Testis (tissue), 3 donors: ENCODE results near the gene PTCH2. TPM values are rescaled to one million over a fixed set of nuclear protein-coding genes. Genes with fewer than 3 reads are reported as not detected.

Experiments used
- DNase-seq: peaks from one replicate; pipeline ENCODE4 v3.0.0-alpha.2; 2019
- H3K27ac ChIP-seq, 2 donors: fragments of 200-600 bp; sonication (generic); one replicate each; pipeline ENCODE4 v1.5.1; 2019
- H3K27me3 ChIP-seq: fragments of 200-600 bp; sonication (generic); one replicate; pipeline ENCODE4 v1.5.1; 2019
- H3K36me3 ChIP-seq: fragments of 200-600 bp; sonication (generic); one replicate; pipeline ENCODE4 v1.5.1; 2017; ENCODE audit warnings: low read depth; ENCODE audit errors: missing control alignments
- H3K4me1 ChIP-seq: fragments of 200-600 bp; sonication (generic); one replicate; pipeline ENCODE4 v1.5.1; 2019
- H3K4me3 ChIP-seq, 2 donors: fragments of 200-600 bp; sonication (generic); one replicate each; pipeline ENCODE4 v1.5.1; 2017 to 2019
- H3K9me3 ChIP-seq: fragments of 200-600 bp; sonication (generic); one replicate; pipeline ENCODE4 v1.5.1; 2017
- CTCF ChIP-seq, 3 experiments: fragments of 450-650 bp in 2 of 3; fragments of 200-600 bp in 1 of 3; sonication (generic) in 1 of 3; IDR thresholded peaks; one replicate each; pipeline ENCODE4 v1.5.1; 2016 to 2019; ENCODE audit warnings: antibody characterized with exemption in 3 of 3, mild to moderate bottlenecking in 2 of 3, moderate library complexity in 1 of 3
- POLR2A ChIP-seq: fragments of 450-650 bp; IDR thresholded peaks from one replicate; pipeline ENCODE4 v1.6.1; 2017; ENCODE audit warnings: antibody characterized with exemption, mild to moderate bottlenecking, moderate library complexity
- WGBS, 2 donors: methylation state at CpG; one replicate each; pipeline ENCODE4 v1.1.5; 2018; 5-methylcytosine and 5-hydroxymethylcytosine counted together
- intact Hi-C: fragments of 100-400 bp; cut with DNase I; formaldehyde crosslinking; loops from one replicate; pipeline ENCODE4 v1.15.1; 2023; ENCODE audit warnings: low total_unique reads
- polyA plus RNA-seq: library from polyadenylated mRNA; stranded (reverse); fragments of 350-450 nt; fragmentation: Illumina TruSeq; extraction: RNeasy Lipid Tissue Mini Kit (QIAGEN cat#74804); gene quantifications from one replicate; pipeline ENCODE4 v1.2.3, GENCODE V29; 2014; ENCODE audit warnings: low read depth, low replicate concordance; ENCODE audit not compliant: insufficient read depth
- total RNA-seq, 2 donors: library from RNA; depleted of rRNA; stranded (reverse); fragments of >200 nt; gene quantifications; one replicate each; pipeline ENCODE4 v1.2.3, GENCODE V29; 2016

The PTCH2 gene
- total and polyA plus RNA-seq, 3 donors from 2014 or later: 15.2 to 47.8 (median 36.8) TPM

- Histone ChIP-seq H3K36me3 (no peaks in the 10 kb centered on the region), H3K27ac (peak overlapping the region; percentile 57 to 60)
- 43 to 53% methylated on average over 1 of the region's 1 CpG for WGBS, 2 donors
Measured at GRCh38 chr1:44860891-44861425, 17.9 kb upstream of the PTCH2 start.

GRCh38 chr1:44860331-44860730 lies 17.3 kb upstream of the PTCH2 start:
- H3K4me1 ChIP-seq: peaks cover 34% of the 10 kb centered on the region
- WGBS, 2 donors: 36 to 54% methylated on average over 1 of the region's 1 CpG

More at GRCh38 chr1:44860891-44861425, 17.9 kb upstream of the PTCH2 start:
- intact Hi-C loops: no loop called here
- DNase-seq: no peak
- no peaks in the 10 kb centered on the region for H3K27me3 ChIP-seq
- peaks cover 34% of the 10 kb centered on the region for H3K4me1 ChIP-seq
- no peak overlapping the region for H3K4me3 ChIP-seq
- TF ChIP-seq POLR2A (no peak), CTCF (IDR thresholded peaks at IDR 0.05) (no peak)
- H3K9me3 ChIP-seq: no peaks in the 10 kb centered on the region

GRCh38 chr1:44857446-44857845 lies 14.4 kb upstream of the PTCH2 start:
- WGBS, 2 donors: 89 to 95% methylated on average over 7 of the region's 7 CpGs
- no peak for DNase-seq
- no peaks in the 10 kb centered on the region for H3K36me3 ChIP-seq
- intact Hi-C loops: no loop called here
- no peaks in the 10 kb centered on the region for H3K27me3 ChIP-seq
- no peak overlapping the region for H3K4me3 ChIP-seq
- H3K27ac ChIP-seq: no peak overlapping the region
- TF ChIP-seq CTCF (IDR thresholded peaks at IDR 0.05) (no peak), POLR2A (no peak)
- H3K4me1 ChIP-seq: peaks cover 31% of the 10 kb centered on the region
- no peaks in the 10 kb centered on the region for H3K9me3 ChIP-seq

More at GRCh38 chr1:44860331-44860730, 17.3 kb upstream of the PTCH2 start:
- no peaks in the 10 kb centered on the region for H3K36me3 ChIP-seq
- H3K4me3 ChIP-seq: no peak overlapping the region
- H3K27ac ChIP-seq: peak overlapping the region; percentile 57 to 60
- DNase-seq: no peak
- H3K27me3 ChIP-seq: no peaks in the 10 kb centered on the region
- H3K9me3 ChIP-seq: no peaks in the 10 kb centered on the region
- TF ChIP-seq POLR2A (no peak), CTCF (IDR thresholded peaks at IDR 0.05) (no peak)
- intact Hi-C loops: no loop called here

- intact Hi-C loops: no loop called here
- no peak for DNase-seq
- WGBS, 2 donors: 77 to 78% methylated on average over 6 to 7 of the region's 7 CpGs
- H3K27ac ChIP-seq: no peak overlapping the region
- H3K9me3 ChIP-seq: no peaks in the 10 kb centered on the region
- no peaks in the 10 kb centered on the region for H3K36me3 ChIP-seq
- H3K4me3 ChIP-seq: no peak overlapping the region
- H3K27me3 ChIP-seq: no peaks in the 10 kb centered on the region
- H3K4me1 ChIP-seq: peaks cover 19% of the 10 kb centered on the region
- TF ChIP-seq POLR2A: no peak
- TF ChIP-seq CTCF (IDR thresholded peaks at IDR 0.05): no peak
Measured at GRCh38 chr1:44855742-44856141, 12.7 kb upstream of the PTCH2 start.

- no peak for DNase-seq
- WGBS, 2 donors: 62 to 76% methylated on average over 1 of the region's 1 CpG
- no peak overlapping the region for H3K4me3 ChIP-seq
- no peaks in the 10 kb centered on the region for H3K9me3 ChIP-seq
- H3K4me1 ChIP-seq: peaks cover 21% of the 10 kb centered on the region
- H3K27me3 ChIP-seq: no peaks in the 10 kb centered on the region
- TF ChIP-seq CTCF (IDR thresholded peaks at IDR 0.05) (no peak), POLR2A (no peak)
- intact Hi-C loops: no loop called here
- no peak overlapping the region for H3K27ac ChIP-seq
- H3K36me3 ChIP-seq: no peaks in the 10 kb centered on the region
Measured at GRCh38 chr1:44854970-44855369, 11.9 kb upstream of the PTCH2 start.
